Activated naive CD8-positive, alpha-beta T cell treated with anti-CD3 and anti-CD28 coated beads, Interleukin-2, amount 50 U/mL, for 16 hours (primary cell): ENCODE measurements around the gene GET4.

ENCODE experiments used
- DNase-seq: peaks from one replicate; pipeline ENCODE4 v3.0.0-alpha.2; 2020; ENCODE audit warnings: low read depth, low spot score

GET4 gene, protein sequence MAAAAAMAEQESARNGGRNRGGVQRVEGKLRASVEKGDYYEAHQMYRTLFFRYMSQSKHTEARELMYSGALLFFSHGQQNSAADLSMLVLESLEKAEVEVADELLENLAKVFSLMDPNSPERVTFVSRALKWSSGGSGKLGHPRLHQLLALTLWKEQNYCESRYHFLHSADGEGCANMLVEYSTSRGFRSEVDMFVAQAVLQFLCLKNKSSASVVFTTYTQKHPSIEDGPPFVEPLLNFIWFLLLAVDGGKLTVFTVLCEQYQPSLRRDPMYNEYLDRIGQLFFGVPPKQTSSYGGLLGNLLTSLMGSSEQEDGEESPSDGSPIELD

GRCh38 chr7:876077-876971, at the start of gene GET4:
Gene GET4, plus strand, starts transcription at chr7:876554. Its CDS starts 92 bp downstream, at chr7:876646.
- DNase-seq, result peak; percentile 87

DNA sequence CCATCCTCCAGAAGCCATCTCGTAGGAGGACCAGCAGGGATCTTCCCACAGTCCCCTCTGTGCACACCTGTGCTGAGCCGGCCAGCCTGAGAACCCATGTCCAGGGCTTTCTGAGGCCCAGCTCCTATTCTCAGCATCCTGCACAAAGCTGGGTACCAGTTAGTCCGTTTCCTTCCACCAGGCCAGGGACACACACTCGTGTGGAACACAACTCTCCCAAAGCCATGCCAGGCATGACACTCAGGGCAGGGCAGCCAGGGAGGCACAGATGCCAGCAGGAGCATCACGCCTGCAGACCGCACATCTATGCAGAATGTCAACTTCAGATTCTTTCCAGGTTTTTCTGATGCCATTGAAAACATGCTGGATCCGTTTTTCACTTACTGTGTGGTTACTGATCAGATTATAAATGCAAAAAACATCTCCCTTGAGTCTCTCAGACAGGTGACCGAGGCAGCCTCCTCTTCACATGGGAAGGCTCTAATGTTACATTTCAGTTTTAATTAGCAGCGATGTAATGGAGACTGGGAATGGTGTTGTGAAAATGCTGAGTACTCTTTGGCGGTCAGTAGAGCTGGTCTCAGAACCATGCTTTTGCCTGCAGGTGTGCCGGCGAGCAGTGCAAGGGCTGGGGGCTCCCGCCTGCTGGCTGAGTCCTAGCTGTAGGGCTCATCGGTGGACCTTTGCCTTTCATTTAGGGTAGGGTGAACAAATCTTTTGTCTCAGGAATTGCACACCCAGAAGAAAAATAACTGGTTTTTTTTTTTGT, 47.4 kb upstream of the GET4 start:
- no peak for DNase-seq

DNA sequence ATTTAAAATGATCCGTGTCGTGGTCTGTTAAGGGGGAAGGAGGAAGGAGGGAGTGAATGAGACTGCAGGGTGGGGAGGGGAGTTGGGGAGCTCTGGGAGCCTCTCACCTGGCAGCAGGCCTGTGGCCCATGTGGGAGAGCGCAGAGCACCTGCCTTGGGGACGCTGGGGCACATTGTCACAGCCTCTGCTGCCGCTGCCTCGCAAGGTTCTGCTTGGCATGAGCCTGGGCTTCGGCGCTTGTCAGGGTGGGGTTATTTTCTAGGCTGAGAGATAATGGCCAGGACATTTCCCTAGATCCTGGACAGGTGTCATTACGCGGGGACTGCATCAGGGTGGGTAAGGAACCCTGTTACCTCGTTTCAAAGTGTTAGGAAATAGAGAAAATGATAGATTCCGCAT, 46.3 kb upstream of the GET4 start:
- DNase-seq, result no peak

DNA sequence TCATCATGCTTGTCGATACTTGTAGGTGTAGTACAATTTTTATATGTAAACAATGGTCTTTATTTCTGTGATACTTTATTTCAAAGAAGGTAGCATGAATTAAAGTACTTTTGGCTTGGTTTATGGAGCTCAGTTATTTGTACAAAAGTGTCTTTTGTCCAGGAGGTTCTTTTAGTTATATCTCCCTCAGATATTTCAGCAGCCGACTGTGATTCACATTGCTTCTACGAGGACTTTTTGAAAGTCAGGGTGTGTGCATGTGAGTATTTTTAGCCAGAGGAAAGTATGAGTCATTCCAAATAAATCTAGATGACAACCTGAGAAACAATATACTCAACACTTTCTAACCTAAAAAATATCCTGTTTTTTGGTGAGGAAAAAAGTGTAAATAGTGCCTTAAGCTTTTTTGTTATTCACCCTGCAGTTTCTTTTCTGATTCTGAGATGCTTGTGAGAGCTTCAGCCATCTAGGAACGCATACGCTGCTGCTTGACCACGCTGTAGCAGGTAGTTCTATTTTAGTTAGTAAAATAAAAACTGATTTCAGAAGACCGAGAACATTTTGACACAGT, 44.7 kb upstream of the GET4 start:
- DNase-seq, result no peak

GRCh38 chr7:832167-832967, 44.0 kb upstream of the GET4 start, which contains the start of gene SUN1:
Gene SUN1, plus strand, starts transcription at chr7:832476. Its CDS starts 49 bp downstream, at chr7:832525.
- peak; percentile 47 for DNase-seq

- no peak for DNase-seq
These were observed 43.4 kb upstream of the GET4 start for GRCh38 chr7:832968-833424.

GRCh38 chr7:833601-834258, 42.6 kb upstream of the GET4 start:
- no peak for DNase-seq

GRCh38 chr7:834277-834676, 42.1 kb upstream of the GET4 start:
- DNase-seq, result no peak

DNA sequence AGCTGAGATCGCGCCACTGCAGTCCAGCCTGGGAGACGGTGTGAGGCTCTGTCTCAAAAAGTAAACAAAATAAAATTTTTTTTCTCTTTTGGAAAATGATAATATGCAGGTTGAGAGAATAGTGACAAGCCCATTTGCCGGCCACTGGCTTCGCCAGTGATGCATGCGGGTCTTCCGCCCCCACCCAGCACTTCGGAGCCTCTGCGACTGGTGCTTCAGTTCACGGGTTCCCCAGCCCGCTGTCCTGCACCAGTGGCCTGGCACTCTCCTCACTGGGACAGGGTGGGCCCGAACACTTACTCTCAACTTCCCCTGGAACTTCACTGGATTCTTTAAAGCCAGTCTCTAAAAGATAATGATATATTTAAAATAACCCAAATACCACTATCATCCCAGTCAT, 41.3 kb upstream of the GET4 start:
- no peak for DNase-seq

- DNase-seq, result no peak
These were observed 40.6 kb upstream of the GET4 start for GRCh38 chr7:835485-836401.

DNA sequence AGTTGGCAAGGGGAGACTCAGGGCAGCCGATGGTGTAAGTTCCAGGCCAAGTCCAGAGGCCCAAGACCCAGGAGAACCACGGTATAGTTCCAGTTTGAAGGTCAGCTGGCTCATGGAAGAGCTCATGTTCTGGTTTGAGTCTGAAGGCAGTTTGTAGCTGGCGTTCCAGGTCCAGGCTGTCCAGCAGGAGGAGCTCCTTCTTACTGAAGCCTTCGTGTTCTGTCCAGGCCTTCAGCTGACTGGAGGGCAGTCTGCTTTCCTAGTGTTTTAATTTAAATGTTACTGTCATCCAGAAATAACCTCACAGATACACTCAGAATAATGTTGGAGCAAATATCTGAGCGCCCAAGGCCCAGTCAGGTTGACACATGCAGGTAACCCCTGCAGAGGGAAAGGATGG, 39.9 kb upstream of the GET4 start:
- DNase-seq, result no peak

- DNase-seq, result no peak
These were observed 39.4 kb upstream of the GET4 start for GRCh38 chr7:837001-837400.

DNA sequence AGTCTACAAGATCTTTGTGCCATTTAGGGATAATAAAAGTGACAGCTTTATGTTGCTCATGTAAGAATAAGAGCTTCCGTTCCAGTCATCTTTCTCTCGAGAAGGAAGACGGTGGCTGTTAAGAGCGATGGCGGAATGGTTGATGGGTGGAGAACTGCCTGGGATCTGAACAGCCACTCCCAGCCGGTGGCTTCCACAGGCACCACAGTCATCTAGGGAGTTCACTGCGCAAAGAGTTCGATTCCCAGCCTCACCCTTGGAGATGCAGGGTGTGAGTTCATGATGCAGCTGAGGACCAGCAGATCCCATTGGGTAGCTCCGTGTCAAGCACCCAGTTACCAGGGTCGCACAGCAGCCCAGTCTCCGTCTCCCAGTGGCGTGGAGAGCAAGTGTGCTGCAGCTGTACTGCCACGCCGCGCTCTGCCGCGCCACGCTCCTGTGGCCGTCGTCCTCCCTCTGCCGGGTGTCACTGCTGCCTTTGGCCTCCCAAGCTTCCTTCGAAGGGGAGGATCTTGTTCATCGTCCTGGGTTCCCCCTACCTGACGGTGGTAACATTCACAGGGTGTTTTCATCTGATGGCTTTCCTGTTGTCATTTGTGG, 36.3 kb upstream of the GET4 start:
- DNase-seq, result no peak

DNA sequence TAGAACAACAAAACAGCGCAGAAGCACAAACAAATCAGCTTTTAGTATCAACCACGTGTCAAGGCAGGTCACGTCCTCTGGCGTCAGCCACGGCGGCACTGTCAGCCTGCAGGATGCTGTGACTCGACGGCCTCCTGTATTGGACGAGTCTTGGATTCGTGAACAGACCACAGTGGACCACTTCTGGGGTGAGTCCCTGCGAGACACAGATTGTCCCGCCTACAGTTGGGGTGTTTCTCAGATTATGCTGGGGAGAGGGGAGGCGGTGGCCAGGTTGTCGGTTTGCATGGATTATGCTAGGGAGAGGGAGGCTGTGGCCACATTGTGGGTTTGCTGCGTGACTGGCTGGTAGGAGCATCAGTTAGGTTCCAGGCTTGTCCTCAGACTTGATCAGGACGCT, 34.4 kb upstream of the GET4 start:
- no peak for DNase-seq

DNA sequence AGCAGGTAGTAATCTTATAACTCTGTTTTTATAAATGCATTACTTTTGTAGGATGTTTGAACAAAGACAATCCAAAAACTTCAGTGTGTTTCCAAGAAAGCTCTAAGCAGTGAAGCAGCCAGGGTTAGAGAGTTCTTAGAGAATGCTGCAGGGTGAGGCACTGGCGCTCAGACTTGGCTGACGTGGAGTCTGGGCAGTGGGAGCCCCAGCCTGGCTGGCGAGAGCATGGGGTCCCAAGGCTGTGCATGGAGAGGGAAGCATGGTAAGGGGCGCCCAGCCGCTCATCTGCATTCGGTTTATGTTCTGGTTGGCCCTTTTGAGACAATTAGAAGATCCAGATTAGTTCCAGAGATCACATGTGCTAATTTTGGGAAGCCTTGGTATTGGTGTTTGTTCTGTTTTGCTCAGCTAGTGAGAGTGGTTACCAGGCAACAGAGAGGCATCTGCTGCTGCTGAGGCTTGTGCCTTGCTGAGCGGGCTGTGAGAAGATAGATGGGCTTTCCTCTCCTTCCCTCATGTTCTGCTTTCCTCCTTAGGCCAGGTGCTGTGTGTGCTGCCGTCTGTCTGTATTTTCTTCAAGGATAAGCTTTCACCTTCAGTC, 33.8 kb upstream of the GET4 start:
- no peak for DNase-seq

- DNase-seq, result no peak
These were observed 33.1 kb upstream of the GET4 start for GRCh38 chr7:843230-843629.

- DNase-seq, result no peak
These were observed 32.3 kb upstream of the GET4 start for GRCh38 chr7:844043-844442.

- DNase-seq, result no peak
These were observed 31.8 kb upstream of the GET4 start for GRCh38 chr7:844514-844913.
